Natural killer cell (primary cell): ENCODE data around the gene PEX26. TPM values are rescaled to one million over a fixed set of nuclear protein-coding genes. Genes with fewer than 3 reads are reported as not detected.

Source experiments
- ATAC-seq, 3 donors: fragments of 150-1000 bp in 2 of 3; fragments of 200-7000 bp in 1 of 3; cut with Tn5 transposase; 1 replicate in 1 of 3; 2 replicates in 2 of 3; pipeline ENCODE4 v1.10.0; 2021; ENCODE audit warnings: mild to moderate bottlenecking in 2 of 3, moderate library complexity in 2 of 3
- DNase-seq, 2 donors: peaks; one replicate each; pipeline versions ENCODE4 v3.0.0 to v3.0.0-alpha.2; 2013 to 2021; ENCODE audit warnings: mixed read lengths in 1 of 2
- H3K27ac ChIP-seq: one replicate; pipeline ENCODE4 v1.5.1; 2013; ENCODE audit warnings: mild to moderate bottlenecking, low read length
- H3K27me3 ChIP-seq: one replicate; pipeline ENCODE4 v1.6.1; 2013; ENCODE audit warnings: low read length; ENCODE audit not compliant: control insufficient read depth, insufficient read depth
- H3K36me3 ChIP-seq: one replicate; pipeline ENCODE4 v1.6.1; 2013; ENCODE audit warnings: low read length; ENCODE audit not compliant: control insufficient read depth, insufficient read depth
- H3K4me1 ChIP-seq: one replicate; pipeline ENCODE4 v1.6.1; 2013; ENCODE audit warnings: low read length; ENCODE audit not compliant: control insufficient read depth, insufficient read depth
- H3K4me3 ChIP-seq: one replicate; pipeline ENCODE4 v1.5.1; 2013; ENCODE audit warnings: low read length
- H3K9me3 ChIP-seq: one replicate; pipeline ENCODE4 v1.6.1; 2013; ENCODE audit warnings: low read length; ENCODE audit not compliant: control insufficient read depth, insufficient read depth
- H3K27ac Mint-ChIP-seq, 2 donors: one replicate each; pipeline ENCODE4 v1.8.0; 2022; ENCODE audit warnings: mild to moderate bottlenecking in 2 of 2, mixed read lengths in 2 of 2, moderate library complexity in 1 of 2
- H3K27me3 Mint-ChIP-seq, 2 donors: one replicate each; pipeline ENCODE4 v1.8.0; 2022; ENCODE audit warnings: low read depth in 2 of 2, mixed read lengths in 2 of 2
- H3K36me3 Mint-ChIP-seq: one replicate; pipeline ENCODE4 v1.8.0; 2022; ENCODE audit warnings: mixed read lengths
- H3K4me1 Mint-ChIP-seq, 2 donors: one replicate each; pipeline ENCODE4 v1.8.0; 2022; ENCODE audit warnings: mixed read lengths in 2 of 2
- H3K4me3 Mint-ChIP-seq: one replicate; pipeline ENCODE4 v1.8.0; 2022; ENCODE audit warnings: mild to moderate bottlenecking, moderate library complexity, mixed read lengths
- H3K9me3 Mint-ChIP-seq, 2 donors: one replicate each; pipeline ENCODE4 v1.8.0; 2022; ENCODE audit warnings: mixed read lengths in 2 of 2
- WGBS: methylation state at CpG from one replicate; pipeline ENCODE4 v1.1.7; 2013; ENCODE audit warnings: missing lambda C conversion rate; ENCODE audit not compliant: insufficient coverage; 5-methylcytosine and 5-hydroxymethylcytosine counted together
- intact Hi-C: fragments of 100-400 bp; cut with micrococcal nuclease; formaldehyde crosslinking; loops from one replicate; pipeline ENCODE4 v1.14.2; 2022
- total RNA-seq, 4 donors: library from RNA; stranded (reverse); fragments of 120-200 nt in 1 of 4; gene quantifications; one replicate each; pipeline versions ENCODE4 v1.2.3 to v1.2.4, GENCODE V29; 2013 to 2022
- TF ChIP-seq, protein P1 (sequence below): fragments of 200-600 bp; IDR thresholded peaks from one replicate; pipeline ENCODE4 v1.8.0; 2022; ENCODE audit warnings: antibody characterized with exemption

PEX26 gene
- total RNA-seq, 3 donors from 2014 or later (not counting 1 experiment from before 2014, with no cell fraction given) = 27.6 to 37.4 (median 31.2) TPM

DNA sequence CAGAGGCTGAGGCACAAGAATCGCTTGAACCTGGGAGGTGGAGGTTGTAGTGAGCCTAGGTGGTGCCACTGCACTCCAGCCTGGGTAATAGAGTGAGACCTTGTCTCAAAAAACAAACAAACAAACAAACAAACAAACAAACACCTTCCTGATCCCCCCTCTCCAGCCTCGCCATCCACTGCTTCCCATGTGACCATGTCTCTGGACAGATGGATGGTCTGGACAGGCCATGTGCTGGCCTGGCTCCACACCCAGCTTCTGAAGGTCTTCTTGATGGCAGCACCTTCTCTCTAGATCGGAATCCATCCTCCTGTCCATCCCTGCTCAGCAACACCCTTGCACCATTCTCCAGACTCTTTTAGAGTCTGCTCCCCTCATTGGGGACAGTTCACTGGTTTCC, 10.7 kb upstream of the PEX26 start:
- DNase-seq (no peak), ATAC-seq (no peak)
- H3K4me3 Mint-ChIP-seq = no peak overlapping the region
- H3K9me3 Mint-ChIP-seq = no peaks in the 10 kb centered on the region
- H3K27ac ChIP-seq = no peak overlapping the region
- no peaks in the 10 kb centered on the region for H3K36me3 Mint-ChIP-seq
- H3K27me3 Mint-ChIP-seq = peaks cover 32 to 57% of the 10 kb centered on the region in 2 donors
- H3K4me1 ChIP-seq = peaks cover 8% of the 10 kb centered on the region
- no peaks in the 10 kb centered on the region for H3K36me3 ChIP-seq
- no peak overlapping the region for H3K27ac Mint-ChIP-seq
- no peaks in the 10 kb centered on the region for H3K27me3 ChIP-seq
- TF ChIP-seq, protein P1, sequence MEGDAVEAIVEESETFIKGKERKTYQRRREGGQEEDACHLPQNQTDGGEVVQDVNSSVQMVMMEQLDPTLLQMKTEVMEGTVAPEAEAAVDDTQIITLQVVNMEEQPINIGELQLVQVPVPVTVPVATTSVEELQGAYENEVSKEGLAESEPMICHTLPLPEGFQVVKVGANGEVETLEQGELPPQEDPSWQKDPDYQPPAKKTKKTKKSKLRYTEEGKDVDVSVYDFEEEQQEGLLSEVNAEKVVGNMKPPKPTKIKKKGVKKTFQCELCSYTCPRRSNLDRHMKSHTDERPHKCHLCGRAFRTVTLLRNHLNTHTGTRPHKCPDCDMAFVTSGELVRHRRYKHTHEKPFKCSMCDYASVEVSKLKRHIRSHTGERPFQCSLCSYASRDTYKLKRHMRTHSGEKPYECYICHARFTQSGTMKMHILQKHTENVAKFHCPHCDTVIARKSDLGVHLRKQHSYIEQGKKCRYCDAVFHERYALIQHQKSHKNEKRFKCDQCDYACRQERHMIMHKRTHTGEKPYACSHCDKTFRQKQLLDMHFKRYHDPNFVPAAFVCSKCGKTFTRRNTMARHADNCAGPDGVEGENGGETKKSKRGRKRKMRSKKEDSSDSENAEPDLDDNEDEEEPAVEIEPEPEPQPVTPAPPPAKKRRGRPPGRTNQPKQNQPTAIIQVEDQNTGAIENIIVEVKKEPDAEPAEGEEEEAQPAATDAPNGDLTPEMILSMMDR = no peak
- no peaks in the 10 kb centered on the region for H3K9me3 ChIP-seq
- intact Hi-C loops = loop anchor here (10.0 kb wide), 1 partner anchor 152 kb away; no protein-coding TSS in a partner anchor
- no peak overlapping the region for H3K4me3 ChIP-seq
- H3K4me1 Mint-ChIP-seq = peaks cover 0 to 8% of the 10 kb centered on the region in 2 donors
- 91% methylated on average over 3 of the region's 3 CpGs for WGBS

DNA sequence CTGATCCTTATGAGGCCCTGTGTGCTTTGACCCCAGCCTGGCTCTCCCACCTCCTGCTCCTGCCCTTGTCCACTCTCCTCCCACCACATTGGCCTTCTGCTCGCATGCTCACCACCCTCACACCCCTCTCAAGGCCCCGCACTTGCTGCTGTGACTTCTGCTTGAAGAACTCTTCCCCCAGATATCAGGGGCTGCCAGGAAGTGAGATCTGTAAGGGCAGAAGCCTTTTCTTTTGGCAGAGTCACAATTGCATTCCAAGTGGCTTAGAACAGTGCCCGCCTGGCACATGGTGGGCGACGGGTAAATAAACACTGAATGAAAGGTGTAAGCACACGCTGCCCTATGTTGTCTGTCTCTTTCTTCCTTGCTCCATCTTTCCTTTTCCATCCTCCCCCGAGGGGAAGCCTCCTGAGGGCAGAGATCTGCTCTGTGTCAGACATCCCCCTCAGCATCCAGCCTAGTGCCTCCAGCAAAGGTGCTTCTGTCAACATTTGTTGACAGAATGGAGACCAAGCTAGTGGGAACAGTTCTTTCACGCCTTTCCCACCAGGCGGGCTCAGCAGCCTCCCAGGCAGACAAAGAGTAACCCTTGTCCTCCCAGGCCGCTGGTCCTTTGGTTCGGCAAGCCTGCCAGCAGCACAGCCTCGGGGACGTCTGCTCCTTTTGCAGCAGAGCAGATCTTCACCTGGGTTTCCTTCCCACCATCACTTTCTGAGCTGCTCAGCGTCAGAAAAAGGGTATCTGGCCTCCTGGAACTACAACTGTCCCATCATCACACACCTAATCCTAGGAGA, 10.0 kb upstream of the PEX26 start:
- Histone ChIP-seq H3K4me3 (no peak overlapping the region), H3K9me3 (no peaks in the 10 kb centered on the region), H3K4me1 (peaks cover 8% of the 10 kb centered on the region), H3K27ac (no peak overlapping the region), H3K36me3 (no peaks in the 10 kb centered on the region), H3K27me3 (no peaks in the 10 kb centered on the region)
- no peaks in the 10 kb centered on the region for H3K36me3 Mint-ChIP-seq
- ATAC-seq = no peak
- peaks cover 0 to 8% of the 10 kb centered on the region in 2 donors for H3K4me1 Mint-ChIP-seq
- intact Hi-C loops = loop anchor here (10.0 kb wide), 1 partner anchor 153 kb away; no protein-coding TSS in a partner anchor
- no peak for DNase-seq
- H3K27ac Mint-ChIP-seq = no peak overlapping the region
- no peak overlapping the region for H3K4me3 Mint-ChIP-seq
- H3K9me3 Mint-ChIP-seq = no peaks in the 10 kb centered on the region
- WGBS = 84% methylated on average over 14 of the region's 14 CpGs
- peaks cover 32 to 57% of the 10 kb centered on the region in 2 donors for H3K27me3 Mint-ChIP-seq
- TF ChIP-seq, protein P1 = no peak

DNA sequence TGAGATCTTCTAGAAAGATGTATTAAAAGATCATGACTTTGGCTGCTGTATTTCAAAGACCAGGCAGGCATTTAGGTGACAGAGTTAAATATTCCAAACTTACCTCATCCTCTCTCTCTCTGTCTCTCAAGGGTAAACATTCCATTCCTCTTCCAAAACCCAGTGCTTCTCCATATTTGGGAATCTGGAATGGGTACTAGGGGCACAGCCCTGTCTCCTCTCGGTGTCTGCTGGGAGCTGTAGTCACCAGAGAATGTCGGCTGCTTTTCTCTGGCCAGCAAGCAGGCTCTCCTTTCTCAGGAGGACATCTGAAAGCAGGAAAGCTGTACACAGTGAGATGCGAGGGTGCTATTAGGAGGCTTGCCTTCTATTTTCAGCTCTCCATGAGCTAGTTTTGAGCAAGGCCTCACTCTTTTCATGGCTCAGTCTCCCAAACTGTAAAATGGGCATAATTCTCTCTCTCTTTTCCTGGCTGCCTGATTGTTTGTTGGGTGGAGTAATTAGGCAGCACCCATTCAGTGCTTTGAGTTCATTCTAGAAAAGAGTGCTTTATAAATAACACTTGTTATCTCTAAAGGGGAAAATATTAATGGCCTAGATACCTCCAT, 9.3 kb upstream of the PEX26 start:
- H3K36me3 ChIP-seq = no peaks in the 10 kb centered on the region
- no peak for ATAC-seq
- no peak overlapping the region for H3K27ac ChIP-seq
- Mint-ChIP-seq H3K4me1 (peaks cover 0 to 8% of the 10 kb centered on the region in 2 donors), H3K4me3 (no peak overlapping the region), H3K9me3 (no peaks in the 10 kb centered on the region), H3K36me3 (no peaks in the 10 kb centered on the region), H3K27me3 (peaks cover 32 to 57% of the 10 kb centered on the region in 2 donors), H3K27ac (no peak overlapping the region)
- TF ChIP-seq, protein P1 = no peak
- intact Hi-C loops = loop anchor here (10.0 kb wide), 1 partner anchor 154 kb away; no protein-coding TSS in a partner anchor
- H3K27me3 ChIP-seq = no peaks in the 10 kb centered on the region
- no peak for DNase-seq
- WGBS = 98% methylated on average over 3 of the region's 3 CpGs
- no peaks in the 10 kb centered on the region for H3K9me3 ChIP-seq
- no peak overlapping the region for H3K4me3 ChIP-seq
- H3K4me1 ChIP-seq = peaks cover 8% of the 10 kb centered on the region
